Smooth muscle cell of the brain vasculature (primary cell): ENCODE data around the gene TPM4.

Source experiments
- DNase-seq: peaks from one replicate; pipeline ENCODE4 v3.0.0-alpha.2; 2012; ENCODE audit warnings: low read depth, low spot score

TPM4 gene

DNA sequence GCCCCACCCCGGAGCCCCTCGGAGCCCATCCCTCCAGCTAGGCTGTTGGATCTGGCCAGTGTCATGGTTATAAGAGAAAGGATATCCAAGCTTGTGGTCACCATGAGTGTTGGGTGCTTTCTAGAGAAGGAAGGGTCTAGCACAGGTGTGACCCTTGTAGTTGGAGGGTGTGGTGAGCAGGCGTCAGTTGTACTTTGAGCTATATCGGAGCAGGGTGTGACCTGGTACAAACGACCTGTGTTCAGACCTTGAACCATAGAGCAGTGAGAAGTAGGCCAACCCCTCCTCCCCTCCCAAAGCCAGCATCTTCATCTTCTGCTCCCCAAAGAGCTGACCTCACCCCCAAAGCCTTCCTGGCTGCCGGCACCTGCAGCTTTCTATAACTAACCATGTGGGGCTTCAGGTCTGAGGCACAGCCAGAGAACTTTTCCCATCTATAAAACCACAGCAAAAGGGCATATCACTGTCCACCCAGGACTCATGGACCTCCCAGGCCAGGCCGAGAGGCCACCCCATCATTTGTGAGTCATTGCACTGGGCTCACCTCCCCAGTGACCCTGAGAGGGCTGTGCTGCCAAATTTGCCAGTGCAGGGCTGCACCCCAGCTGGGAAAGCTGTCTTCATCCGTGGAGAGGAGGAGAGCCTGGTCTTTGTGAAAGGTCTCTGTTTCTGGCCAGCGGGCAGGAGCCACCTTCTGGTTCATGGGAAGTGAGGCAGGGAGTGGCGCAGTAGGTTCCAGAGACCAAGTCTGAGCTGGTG is 49.6 kb downstream of the TPM4 start:
- no peak for DNase-seq

DNA sequence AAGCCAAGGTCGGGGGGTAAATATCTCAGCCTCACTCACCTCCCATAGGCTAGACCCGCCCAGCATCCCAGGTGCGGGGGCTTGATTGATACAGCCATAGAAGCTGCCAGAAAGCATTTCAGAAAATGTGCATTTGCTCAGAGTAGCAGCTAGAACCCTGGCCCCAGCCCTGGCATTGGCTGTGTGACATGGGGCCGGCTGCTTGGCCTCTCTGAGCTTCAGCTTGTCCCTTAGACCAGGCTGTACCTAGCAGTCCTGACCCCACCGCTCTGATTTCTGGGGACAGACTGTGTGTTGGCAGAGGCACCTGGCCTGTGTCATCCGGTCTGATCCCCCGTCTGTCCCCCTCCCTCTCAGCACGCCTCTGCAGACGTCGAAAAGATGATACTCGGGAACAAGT is 50.8 kb downstream of the TPM4 start:
- no peak for DNase-seq

DNA sequence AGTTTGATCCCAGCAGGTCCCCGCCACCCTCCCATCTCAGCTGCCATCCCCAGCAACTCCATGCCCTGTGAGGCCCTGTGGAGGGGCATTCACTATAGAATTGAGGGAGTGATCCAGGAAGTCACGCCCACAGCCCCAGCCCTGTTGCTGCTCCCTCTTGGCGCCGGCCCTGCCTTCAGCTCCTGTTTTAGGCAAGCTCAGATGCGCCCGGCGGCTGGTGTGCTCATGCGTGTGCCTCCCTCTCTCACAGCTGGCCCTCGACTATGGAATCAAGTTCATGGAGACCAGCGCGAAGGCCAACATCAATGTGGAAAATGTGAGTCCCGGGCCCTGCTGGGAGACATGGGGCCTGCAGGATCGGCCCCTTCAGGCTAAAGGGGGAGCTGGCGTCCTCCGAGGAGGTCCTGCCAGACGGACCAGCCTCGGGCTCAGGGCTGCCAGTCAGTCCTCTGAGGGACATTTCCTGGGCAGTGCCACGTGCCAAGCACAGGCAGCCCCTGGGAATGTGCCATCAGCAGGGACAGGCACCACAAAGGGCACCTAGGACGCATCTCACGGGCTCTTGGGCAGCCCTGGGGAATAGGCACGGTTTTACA is 51.6 kb downstream of the TPM4 start:
- DNase-seq = no peak

DNA sequence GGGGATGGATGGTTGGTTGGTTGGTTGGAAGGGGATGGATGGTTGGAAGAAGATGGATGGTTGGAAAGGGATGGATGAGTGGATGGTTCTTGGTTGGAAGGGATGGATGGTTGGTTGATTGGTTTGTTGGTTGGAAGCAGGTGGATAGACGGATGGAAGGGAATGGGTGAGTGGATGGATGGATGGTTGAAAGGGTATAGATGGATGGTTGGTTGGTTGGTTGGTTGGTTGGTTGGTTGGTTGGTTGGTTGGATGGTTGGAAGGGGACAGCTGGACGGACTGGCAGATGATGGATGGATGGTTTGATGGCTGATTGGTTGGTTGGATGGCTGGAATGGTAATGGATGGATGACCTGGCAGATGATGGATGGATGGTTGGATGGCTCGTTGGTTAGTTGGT is 55.4 kb downstream of the TPM4 start:
- no peak for DNase-seq

DNA sequence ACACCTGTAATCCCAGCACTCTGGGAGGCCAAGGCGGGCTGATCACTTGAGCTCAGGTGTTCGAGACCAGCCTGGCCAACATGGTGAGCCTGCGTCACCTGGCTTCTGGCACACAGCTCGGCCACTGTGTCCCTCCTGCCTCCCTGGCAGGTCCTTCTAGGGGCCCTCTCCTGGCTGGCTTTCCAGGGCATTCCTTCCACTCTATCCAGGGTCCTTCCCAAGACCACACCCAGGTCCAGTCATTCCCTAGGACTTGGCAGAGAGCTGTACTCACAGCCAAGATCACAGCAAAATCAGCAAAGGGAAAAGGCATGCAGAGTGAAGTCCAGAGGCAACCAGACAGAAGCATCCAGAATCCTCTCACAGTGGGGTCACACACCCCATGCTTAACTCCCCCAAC is 57.5 kb downstream of the TPM4 start:
- no peak for DNase-seq

DNA sequence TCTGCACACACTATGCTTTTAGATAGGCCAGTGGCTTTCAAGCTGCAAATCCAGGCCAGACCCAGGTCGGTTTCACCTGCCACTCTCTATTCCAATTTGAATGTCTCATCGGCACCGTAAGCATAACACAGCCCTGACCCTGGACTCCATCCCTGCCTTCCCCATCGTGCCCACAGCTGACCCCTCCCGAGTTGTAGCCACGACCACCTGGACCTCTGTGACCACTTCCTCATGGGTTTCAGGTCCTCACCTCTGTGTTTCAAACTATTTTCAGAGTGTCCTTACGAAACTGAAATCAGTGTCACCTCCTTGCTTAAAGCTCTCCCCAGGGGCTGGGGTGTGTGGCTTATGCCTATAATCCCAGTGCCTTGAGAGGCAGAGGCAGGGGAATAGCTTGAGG is 58.2 kb downstream of the TPM4 start:
- DNase-seq = no peak

DNA sequence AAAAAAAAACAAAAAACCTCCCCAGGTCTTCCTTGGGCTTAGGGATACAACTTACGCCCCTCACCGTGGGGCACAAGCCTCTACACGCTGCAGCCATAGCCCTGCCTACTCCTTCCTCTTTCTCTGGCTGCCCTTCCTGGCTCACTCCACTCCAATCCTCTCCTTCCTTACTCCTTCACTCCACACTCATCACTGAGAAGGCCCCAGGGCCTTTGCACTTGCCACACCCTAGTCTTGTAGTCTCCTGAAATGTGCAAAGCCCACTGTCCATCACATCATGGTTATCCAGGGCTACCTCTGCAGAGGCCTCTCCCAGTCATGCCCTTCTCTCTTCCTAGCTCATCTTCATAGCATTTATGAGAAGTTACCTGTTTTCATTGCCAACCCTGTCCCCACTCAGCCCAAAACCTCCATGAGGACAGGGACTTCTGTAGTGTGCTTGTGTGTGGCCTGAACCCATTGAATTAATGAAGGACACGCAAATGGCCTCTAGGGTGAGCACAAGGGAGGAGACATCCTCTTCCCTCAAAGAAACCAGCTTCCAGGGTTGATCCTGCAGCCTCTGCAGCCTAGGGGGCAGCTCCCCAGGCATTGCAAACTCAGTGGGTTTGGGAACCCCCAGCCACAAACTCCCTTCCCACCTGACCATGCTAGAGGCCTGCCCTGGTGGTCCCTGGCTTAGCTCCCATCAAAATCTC is 59.3 kb downstream of the TPM4 start:
- no peak for DNase-seq

DNA sequence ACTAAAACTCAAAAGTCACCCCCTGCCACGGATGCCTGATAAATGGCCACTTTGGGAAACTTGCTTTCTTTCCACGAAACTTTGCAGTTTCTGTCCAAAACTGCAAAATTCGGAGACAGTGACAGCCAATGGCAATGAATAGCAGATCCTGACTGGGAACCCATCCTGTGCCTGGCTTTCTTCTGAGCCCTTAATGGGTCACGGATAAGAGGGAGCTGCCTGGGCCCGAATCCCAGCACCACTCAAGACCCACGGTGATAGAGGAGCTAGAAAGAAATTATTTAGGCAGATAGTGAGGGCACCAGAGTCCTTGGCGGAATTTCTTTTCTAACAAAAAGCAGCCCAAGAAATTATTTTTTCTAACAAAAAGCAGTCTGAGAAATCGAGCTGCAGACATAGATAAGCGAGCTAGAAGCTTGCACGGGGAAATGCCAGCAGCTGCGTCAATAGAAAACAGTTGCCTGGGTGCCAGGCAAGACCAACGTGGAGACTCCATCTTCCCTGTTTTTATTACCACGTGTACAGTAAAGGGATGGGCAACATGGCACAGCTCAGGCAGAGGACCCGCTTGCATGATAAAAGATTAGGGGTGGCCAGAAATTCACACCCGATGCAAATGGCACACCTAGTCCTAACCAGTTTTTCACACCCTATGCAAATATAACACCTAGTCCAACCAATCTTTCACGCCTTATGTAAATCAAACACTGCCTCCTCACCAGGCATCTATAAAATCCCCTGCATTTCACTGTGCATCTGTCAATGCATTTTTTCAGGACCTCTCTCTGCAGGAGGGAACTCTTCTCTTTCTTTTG is 60.1 kb downstream of the TPM4 start:
- no peak for DNase-seq

DNA sequence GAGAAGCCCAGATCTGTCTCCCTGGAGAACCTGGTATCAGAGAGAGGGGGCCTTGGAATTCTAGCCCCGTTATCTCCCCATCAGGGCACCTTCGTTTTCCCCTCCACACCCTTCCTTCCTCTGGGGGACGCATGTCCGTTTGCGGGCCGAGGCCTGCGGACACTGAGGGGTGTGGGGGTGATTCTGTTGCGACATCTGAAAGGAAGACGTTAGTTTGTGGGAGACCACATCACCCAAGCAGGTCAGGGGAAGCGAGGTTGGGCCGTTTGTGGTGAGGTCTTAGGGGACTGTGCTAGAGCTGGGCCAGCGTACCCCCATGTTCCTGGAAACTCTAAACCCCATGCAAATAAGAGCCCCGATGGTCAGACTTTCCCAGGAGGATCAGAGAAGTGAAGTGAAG is 63.5 kb downstream of the TPM4 start:
- no peak for DNase-seq

DNA sequence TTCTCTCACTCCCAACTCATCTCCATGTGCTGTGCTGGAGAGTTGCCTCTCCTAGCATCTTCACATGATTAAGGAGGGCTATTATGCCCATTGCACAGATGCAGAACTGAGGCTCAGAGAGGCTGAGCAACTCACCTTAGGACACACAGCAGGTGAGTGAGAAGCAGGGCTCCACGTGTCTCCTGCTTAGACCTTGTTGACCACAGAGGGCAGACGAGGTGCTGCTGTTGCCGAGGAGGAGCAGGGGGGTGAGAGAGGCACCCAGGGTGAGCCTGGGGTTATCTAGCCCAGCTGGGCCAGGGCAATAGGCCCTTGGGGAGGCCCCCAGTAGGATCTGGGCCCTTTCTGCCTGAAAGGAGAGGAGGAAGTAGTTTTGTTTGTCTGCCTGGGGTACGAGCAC is 64.7 kb downstream of the TPM4 start:
- DNase-seq = no peak

DNA sequence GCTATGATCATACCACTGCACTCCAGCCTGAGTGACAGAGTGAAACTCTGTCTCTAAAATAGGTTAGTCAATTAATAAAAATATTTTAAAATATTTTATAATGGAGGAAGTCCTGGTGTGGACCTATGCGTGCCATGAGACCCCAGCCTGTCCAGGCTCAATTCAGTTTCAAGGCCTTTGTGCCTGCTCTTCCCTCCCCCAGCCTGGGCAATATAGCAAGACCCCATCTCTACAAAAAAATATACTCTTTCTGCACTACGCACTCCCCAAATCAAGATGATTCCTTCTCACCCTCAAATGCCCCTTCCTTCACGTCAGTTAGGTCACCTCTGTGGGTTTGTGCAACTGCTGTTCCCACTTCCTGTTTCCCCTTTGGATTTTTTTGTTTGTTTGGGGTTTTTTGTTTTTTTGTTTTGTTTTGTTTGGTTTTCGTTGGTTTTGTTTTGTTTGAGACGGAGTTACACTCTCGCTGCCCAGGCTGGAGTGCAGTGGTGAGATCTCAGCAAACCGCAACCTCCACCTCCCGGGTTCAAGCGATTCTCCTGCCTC is 65.8 kb downstream of the TPM4 start:
- no peak for DNase-seq

DNA sequence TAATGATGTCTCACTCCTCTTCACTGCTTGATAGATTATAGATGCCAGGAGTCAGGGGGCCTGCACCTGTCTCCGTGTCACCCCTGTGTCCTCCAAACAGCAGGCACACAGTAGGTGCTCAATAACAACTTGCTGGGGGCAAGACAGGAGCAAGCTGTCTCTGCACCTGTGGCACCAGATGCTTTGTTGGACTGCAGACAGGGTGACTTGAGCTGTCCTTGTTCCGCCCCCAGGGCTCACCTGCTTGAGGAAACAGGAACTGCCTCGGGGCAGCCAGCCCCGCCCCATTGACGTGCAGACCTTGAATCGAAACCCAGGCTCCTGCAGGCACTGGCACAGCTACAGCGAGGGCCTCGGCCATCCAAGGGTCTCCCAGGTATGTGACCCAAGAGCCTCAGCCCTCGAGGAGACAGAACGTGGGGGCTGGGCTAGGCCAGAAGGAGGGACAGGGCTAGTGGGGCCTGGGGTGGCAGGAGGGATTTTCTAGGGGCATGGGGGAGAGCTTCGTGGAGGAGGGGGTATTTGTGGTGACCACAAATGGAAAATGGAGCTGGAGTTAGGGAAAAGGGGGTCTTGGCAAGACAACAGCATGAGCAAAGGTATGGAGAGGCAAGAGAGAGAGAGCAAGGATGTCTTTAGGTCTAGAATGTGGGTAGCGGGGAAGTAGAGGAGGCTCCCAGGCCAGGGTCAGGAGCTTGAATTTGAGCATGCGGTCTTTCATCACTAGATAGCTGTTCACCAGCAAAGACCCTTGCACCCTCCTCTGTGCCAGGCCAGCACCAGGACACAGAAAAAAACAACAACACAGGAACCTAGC is 67.3 kb downstream of the TPM4 start, which contains the start of gene HSH2D:
TSS of gene HSH2D (plus strand) at position 287 of the 817 bp plus-strand sequence. CDS start 5,066 bp downstream, outside the sequence.
- no peak for DNase-seq

DNA sequence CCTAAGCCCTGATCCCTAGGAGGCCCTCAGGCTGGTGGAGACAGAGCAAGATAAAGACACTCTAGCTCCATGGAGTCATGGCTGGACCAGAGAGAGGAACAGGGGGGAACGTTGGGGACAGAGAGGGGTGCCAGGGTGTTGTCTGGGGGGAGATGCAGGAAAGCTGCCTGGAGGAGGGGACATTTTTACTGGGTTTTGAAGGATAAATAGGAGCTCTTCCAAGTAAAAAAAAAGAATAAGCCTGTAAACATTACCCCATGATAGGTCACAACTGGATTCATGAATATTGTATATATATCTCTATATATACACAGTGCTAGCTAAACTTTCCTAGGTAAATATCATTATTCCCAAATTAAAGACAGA is 67.9 kb downstream of the TPM4 start:
- no peak for DNase-seq

DNA sequence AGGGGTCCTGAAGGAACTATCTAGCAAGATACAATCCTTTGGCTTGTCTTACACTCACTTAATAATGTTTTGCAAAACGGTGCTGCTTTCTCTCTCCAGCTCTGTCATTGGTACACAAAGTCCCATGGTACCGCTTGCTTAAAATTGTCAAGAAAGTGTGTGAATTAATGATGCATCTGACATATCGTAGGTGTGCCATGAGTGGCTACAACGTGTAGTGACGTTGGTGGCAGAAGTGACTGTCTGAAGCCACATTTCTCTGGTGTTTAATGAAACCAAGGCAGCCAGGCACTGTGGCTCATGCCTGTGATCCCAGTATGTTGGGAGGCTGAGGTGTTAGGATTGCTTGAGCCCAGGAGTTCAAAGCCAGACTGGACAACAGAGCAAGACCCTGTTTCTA is 69.8 kb downstream of the TPM4 start:
- DNase-seq = no peak

DNA sequence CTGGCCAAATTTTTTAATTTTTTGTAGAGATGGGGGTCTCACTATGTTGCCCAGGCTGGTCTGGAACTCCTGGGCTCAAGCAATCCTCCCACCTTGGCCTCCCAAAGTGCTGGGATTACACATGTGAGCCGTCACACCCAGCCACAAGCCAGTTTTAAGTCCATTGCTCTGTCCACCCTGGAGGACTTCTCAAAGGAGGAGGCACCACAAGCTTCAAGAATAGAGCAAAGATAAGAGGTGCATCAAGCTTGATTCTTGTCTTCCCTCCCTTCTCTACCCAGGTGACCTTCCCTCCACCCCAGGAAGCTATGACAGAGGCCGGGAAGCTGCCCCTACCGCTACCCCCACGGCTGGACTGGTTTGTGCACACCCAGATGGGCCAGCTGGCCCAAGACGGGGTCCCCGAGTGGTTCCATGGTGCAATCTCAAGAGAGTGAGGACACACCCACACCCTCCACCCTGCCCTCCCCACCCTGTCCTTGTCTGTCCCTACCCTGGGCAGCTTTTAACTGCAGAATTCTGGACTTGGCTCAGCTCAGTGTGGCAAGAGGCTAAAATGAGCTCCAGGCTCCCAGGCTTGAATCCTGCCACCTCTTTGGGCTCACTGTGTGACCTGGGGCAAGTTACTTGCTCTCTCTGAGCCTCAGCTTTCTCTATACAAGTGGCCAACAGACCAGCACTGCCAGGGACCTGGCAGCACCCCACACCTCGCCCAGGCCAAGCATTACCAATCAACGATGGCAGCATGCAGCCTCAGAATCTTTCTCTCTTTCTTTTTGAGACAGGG is 72.3 kb downstream of the TPM4 start:
- no peak for DNase-seq
